ENCODE measurements around the gene ZNF343.

GRCh38 chr20:2518096-2518495 is 9.4 kb upstream of the ZNF343 start:
- TF ChIP-seq ZNF274 (IDR thresholded peaks at IDR 0.05; ENCODE audit: low read depth, low read length) (no peak), SUZ12 (IDR thresholded peaks at IDR 0.05; ENCODE audit: extremely low read depth, insufficient read depth, insufficient read length) (no peak)

Data from NT2/D1 (cell line).